ENCODE data around the gene DNAH3.
A peak's percentile ranks its signal among the peaks of the same experiment; 100 is the strongest.
"Not testable (repeated sequence)": the region's sequence is repeated elsewhere in the genome, so short reads cannot be mapped to it uniquely, and the experiment has no call there.

The DNAH3 gene, protein sequence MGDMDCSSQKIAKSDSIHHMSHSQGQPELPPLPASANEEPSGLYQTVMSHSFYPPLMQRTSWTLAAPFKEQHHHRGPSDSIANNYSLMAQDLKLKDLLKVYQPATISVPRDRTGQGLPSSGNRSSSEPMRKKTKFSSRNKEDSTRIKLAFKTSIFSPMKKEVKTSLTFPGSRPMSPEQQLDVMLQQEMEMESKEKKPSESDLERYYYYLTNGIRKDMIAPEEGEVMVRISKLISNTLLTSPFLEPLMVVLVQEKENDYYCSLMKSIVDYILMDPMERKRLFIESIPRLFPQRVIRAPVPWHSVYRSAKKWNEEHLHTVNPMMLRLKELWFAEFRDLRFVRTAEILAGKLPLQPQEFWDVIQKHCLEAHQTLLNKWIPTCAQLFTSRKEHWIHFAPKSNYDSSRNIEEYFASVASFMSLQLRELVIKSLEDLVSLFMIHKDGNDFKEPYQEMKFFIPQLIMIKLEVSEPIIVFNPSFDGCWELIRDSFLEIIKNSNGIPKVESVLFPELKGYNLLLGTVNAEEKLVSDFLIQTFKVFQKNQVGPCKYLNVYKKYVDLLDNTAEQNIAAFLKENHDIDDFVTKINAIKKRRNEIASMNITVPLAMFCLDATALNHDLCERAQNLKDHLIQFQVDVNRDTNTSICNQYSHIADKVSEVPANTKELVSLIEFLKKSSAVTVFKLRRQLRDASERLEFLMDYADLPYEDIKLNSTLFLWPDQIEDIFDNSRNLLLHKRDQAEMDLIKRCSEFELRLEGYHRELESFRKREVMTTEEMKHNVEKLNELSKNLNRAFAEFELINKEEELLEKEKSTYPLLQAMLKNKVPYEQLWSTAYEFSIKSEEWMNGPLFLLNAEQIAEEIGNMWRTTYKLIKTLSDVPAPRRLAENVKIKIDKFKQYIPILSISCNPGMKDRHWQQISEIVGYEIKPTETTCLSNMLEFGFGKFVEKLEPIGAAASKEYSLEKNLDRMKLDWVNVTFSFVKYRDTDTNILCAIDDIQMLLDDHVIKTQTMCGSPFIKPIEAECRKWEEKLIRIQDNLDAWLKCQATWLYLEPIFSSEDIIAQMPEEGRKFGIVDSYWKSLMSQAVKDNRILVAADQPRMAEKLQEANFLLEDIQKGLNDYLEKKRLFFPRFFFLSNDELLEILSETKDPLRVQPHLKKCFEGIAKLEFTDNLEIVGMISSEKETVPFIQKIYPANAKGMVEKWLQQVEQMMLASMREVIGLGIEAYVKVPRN (N-terminal part only)

DNA sequence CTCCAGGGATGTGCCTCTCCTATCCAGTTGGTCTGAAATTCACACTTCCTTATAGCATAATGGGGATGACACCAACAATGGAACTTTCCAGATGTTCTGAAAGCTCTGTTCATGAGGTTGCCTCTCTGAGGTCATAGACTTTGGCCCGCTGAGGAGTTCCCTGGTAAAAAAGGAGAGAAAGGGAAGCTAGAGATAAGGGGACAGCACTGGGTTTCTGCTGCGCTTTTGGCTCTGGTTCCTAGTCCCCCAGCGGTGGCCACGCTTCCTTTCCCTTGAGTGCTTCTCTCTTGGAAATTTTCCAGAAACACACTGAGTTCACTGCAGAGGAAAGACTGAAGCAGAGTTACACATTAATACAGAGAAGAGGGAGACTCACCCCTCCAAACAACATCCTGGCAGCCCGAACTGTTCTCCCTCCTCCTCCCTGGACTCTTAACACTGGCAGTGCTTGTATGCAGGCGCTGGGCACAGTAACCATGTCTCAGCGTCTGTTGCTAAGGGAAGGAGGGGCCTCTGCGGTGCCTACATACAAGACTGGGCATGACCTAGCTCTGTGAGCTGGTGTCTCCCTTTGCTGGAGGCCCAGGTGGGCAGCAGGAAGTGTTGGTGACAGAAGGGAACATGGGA is at the start of gene DNAH3:
DNAH3 (minus strand) TSS at position 472 of the 627 bp plus-strand sequence. CDS start 527 bp downstream, outside the sequence.
- ChIA-PET POLR2A (ENCODE audit: low non-redundant PET) (no interaction called here), CTCF (interaction anchor here (0.5 to 0.7 kb wide), 2 partner anchors 11 to 1264 kb away, joined by 3 to 4 read pairs; no protein-coding TSS in a partner anchor)
- peak within 1 kb of the TSS; percentile 56 for H3K27ac ChIP-seq
- peak; percentile 55 for DNase-seq (ENCODE audit: low spot score)
- TF ChIP-seq, protein P1, sequence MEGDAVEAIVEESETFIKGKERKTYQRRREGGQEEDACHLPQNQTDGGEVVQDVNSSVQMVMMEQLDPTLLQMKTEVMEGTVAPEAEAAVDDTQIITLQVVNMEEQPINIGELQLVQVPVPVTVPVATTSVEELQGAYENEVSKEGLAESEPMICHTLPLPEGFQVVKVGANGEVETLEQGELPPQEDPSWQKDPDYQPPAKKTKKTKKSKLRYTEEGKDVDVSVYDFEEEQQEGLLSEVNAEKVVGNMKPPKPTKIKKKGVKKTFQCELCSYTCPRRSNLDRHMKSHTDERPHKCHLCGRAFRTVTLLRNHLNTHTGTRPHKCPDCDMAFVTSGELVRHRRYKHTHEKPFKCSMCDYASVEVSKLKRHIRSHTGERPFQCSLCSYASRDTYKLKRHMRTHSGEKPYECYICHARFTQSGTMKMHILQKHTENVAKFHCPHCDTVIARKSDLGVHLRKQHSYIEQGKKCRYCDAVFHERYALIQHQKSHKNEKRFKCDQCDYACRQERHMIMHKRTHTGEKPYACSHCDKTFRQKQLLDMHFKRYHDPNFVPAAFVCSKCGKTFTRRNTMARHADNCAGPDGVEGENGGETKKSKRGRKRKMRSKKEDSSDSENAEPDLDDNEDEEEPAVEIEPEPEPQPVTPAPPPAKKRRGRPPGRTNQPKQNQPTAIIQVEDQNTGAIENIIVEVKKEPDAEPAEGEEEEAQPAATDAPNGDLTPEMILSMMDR (conservative IDR thresholded peaks at IDR 0.05; ENCODE audit: low read depth), result no peak

- no peak overlapping the region for H3K27ac ChIP-seq
- TF ChIP-seq, protein P1 (conservative IDR thresholded peaks at IDR 0.05; ENCODE audit: low read depth), result no peak
- CTCF ChIA-PET, result interaction anchor here (1.2 kb wide), 1 partner anchor 11 kb away, joined by 4 read pairs; no protein-coding TSS in a partner anchor
- POLR2A ChIA-PET (ENCODE audit: low non-redundant PET), result no interaction called here
- DNase-seq (ENCODE audit: low spot score), result no peak
Measured at GRCh38 chr16:21199607-21200218, 49.1 kb upstream of the DNAH3 start.

GRCh38 chr16:21197621-21198020 is 47.0 kb upstream of the DNAH3 start:
- ChIA-PET CTCF (interaction anchor here (0.7 to 1.6 kb wide), 2 partner anchors 9 to 356 kb away, joined by 3 to 6 read pairs; no protein-coding TSS in a partner anchor), POLR2A (ENCODE audit: low non-redundant PET) (no interaction called here)
- DNase-seq (ENCODE audit: low spot score), result no peak
- TF ChIP-seq, protein P1 (conservative IDR thresholded peaks at IDR 0.05; ENCODE audit: low read depth), result no peak
- no peak overlapping the region for H3K27ac ChIP-seq

GRCh38 chr16:21197112-21197511 is 46.5 kb upstream of the DNAH3 start:
- POLR2A ChIA-PET (ENCODE audit: low non-redundant PET), result no interaction called here
- H3K27ac ChIP-seq, result no peak overlapping the region
- no peak for DNase-seq (ENCODE audit: low spot score)
- CTCF ChIA-PET, result interaction anchor here (0.7 kb wide), 1 partner anchor 357 kb away, joined by 3 read pairs; no protein-coding TSS in a partner anchor
- TF ChIP-seq, protein P1 (conservative IDR thresholded peaks at IDR 0.05; ENCODE audit: low read depth), result no peak

DNA sequence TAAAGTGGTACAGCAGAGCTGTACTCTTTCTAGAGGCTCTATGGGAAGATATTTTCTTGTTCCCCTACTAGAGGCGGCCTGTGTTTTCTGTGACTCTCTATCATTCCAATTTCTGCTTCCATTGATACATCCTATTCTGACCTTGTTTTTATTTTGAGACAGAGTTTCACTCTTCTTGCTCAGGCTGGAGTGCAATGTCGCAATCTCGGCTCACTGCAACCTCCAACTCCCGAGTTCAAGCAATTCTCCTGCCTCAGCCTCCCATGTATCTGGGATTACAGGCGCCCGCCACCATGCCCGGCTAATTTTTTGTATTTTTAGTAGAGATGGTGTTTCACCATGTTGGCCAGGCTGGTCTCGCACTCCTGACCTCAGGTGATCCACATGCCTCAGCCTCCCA is 44.7 kb upstream of the DNAH3 start:
- CTCF ChIA-PET, result interaction anchor here (1.3 kb wide), 1 partner anchor 105 kb away, joined by 3 read pairs; no protein-coding TSS in a partner anchor
- POLR2A ChIA-PET (ENCODE audit: low non-redundant PET); DNase-seq (ENCODE audit: low spot score); H3K27ac ChIP-seq: not testable (repeated sequence)

DNA sequence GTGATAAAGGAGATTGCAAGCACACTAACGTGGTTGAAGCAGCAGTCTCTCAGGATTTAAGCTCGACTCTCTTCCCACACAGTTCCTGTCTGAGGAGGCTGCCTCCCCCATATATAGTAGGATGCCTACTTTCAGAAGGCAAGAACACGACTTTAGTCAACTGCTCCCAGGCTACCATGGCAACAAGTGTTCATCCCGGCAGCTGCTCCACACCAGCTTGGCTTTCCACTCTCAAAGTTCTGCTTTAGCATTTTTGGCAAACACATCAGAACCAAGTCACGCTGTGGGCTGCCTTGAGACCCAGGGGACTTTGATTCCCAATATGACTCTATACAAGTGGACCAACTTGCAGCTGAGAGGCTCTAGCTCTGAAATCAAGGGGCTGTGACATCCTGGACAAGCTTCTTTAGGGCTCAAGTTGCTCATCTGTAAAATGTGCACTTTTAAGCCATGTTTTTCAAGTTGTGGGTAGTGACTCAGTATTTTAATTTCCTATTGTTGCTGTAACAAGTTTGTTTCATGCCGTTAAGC is 44.2 kb upstream of the DNAH3 start:
- POLR2A ChIA-PET (ENCODE audit: low non-redundant PET), result no interaction called here

More for the DNA sequence above, 44.2 kb upstream of the DNAH3 start:
- no peak for DNase-seq (ENCODE audit: low spot score)
- TF ChIP-seq, protein P1 (conservative IDR thresholded peaks at IDR 0.05; ENCODE audit: low read depth), result no peak
- H3K27ac ChIP-seq, result no peak overlapping the region
- CTCF ChIA-PET, result interaction anchor here (1.3 kb wide), 1 partner anchor 106 kb away, joined by 3 read pairs; no protein-coding TSS in a partner anchor
